ENCODE measurements around the gene TRPV3. TPM values are rescaled to one million over a fixed set of nuclear protein-coding genes. Genes with fewer than 3 reads are reported as not detected.
A peak's percentile ranks its signal among the peaks of the same experiment; 100 is the strongest.

TRPV3 gene
- total RNA-seq, 1 donor from 2014 or later = 0.16 TPM

DNA sequence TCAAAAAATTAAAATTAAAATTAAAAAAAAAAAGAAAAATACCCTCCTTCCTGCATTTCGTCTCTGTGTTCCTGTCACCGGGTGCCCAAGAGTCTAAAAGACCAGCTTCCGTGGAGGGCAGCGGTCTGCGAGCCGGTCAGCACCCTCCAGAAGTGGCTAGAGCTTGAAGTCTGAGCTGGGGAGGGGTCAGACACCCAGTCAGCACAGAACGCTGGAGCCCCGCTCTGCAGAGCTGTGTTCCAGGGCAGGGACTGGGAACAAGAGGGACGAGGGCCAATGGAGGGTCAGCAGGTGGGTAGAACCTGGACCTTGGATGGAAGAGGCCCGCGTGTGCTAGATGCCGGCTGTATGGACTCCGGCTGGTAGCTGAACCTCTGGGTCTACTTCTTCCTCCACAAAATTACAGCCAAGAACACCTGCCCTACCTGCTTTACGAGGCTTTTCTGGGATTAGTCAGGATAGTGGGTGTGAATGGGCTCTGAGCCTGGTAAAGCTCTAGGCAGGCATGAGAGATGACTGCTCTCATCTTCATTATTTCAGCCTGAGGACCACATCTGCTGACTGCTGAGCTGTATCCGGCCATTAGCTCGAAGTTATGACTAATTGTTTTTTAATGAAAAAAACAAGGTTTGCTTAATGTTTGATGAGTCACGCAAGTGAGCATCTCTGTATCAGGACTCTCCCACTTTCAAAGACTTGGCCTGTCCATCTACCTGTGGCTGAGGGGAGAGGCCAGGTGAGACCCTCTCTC lies 45.7 kb upstream of the TRPV3 start:
- Histone ChIP-seq H4K20me1 (ENCODE audit: insufficient read depth, low read length) (peaks cover 8% of the 10 kb centered on the region), H3K9me3 (ENCODE audit: insufficient read depth, low read depth, low read length) (no peaks in the 10 kb centered on the region), H3K27ac (ENCODE audit: low read depth, low read length) (no peak overlapping the region), H3K79me2 (ENCODE audit: insufficient read depth, low read length) (no peaks in the 10 kb centered on the region), H2AFZ (ENCODE audit: low read depth, low read length) (no peak overlapping the region), H3K4me3 (ENCODE audit: insufficient read depth, low read depth, low read length) (no peak overlapping the region), H3K9ac (ENCODE audit: low read length) (no peak overlapping the region), H3K4me2 (ENCODE audit: low read length) (no peak overlapping the region), H3K4me1 (ENCODE audit: insufficient read depth, low read length) (peaks cover 8% of the 10 kb centered on the region), H3K36me3 (ENCODE audit: insufficient read depth, low read length) (no peaks in the 10 kb centered on the region), H3K27me3 (ENCODE audit: insufficient read depth, low read length) (no peaks in the 10 kb centered on the region)
- no peaks in the 10 kb centered on the region for H3K9me3 Mint-ChIP-seq (ENCODE audit: unreplicated experiment)
- H3K4me3 Mint-ChIP-seq (ENCODE audit: unreplicated experiment) = no peak overlapping the region
- DNase-seq (ENCODE audit: low read depth) (peak; percentile 63), FAIRE-seq (no peak)
- H3K27me3 Mint-ChIP-seq (ENCODE audit: low read depth, unreplicated experiment) = no peaks in the 10 kb centered on the region
- H3K27ac Mint-ChIP-seq (ENCODE audit: unreplicated experiment) = no peak overlapping the region
- H3K4me1 Mint-ChIP-seq (ENCODE audit: low read depth, unreplicated experiment) = no peaks in the 10 kb centered on the region
- TF ChIP-seq, protein P1, sequence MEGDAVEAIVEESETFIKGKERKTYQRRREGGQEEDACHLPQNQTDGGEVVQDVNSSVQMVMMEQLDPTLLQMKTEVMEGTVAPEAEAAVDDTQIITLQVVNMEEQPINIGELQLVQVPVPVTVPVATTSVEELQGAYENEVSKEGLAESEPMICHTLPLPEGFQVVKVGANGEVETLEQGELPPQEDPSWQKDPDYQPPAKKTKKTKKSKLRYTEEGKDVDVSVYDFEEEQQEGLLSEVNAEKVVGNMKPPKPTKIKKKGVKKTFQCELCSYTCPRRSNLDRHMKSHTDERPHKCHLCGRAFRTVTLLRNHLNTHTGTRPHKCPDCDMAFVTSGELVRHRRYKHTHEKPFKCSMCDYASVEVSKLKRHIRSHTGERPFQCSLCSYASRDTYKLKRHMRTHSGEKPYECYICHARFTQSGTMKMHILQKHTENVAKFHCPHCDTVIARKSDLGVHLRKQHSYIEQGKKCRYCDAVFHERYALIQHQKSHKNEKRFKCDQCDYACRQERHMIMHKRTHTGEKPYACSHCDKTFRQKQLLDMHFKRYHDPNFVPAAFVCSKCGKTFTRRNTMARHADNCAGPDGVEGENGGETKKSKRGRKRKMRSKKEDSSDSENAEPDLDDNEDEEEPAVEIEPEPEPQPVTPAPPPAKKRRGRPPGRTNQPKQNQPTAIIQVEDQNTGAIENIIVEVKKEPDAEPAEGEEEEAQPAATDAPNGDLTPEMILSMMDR (IDR thresholded peaks at IDR 0.05; ENCODE audit: insufficient read depth, low read depth, low read length) = no peak
- no peak for TF ChIP-seq EZH2 (IDR thresholded peaks at IDR 0.05; ENCODE audit: insufficient read depth, low read length)
- H3K36me3 Mint-ChIP-seq (ENCODE audit: low read depth, unreplicated experiment) = peaks cover 18% of the 10 kb centered on the region

DNA sequence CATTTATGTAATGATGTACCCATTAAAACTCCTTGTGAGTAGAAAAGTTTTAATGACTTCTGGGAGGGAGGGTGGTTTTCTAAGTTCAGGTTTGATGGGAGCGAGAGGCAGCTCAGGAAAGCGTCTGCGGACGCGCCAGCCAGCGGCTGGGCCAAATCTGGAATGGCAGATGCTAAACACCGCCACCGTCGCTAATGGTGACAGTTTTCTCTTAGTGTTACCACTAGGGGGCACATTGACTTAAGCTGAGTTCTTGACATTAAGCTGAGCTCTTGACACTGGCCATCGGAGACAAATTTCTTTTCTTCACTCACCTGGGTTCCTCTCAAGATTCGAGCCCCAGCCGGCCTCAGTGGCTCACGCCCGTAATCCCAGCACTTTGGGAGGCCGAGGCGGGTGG lies 44.9 kb upstream of the TRPV3 start:
- TF ChIP-seq, protein P1 (IDR thresholded peaks at IDR 0.05; ENCODE audit: insufficient read depth, low read depth, low read length) = peak; percentile 9
- TF ChIP-seq EZH2 (IDR thresholded peaks at IDR 0.05; ENCODE audit: insufficient read depth, low read length) = no peak
- H3K4me2 ChIP-seq (ENCODE audit: low read length) = no peak overlapping the region
- H3K27ac Mint-ChIP-seq (ENCODE audit: unreplicated experiment) = no peak overlapping the region
- H3K9me3 Mint-ChIP-seq (ENCODE audit: unreplicated experiment) = no peaks in the 10 kb centered on the region
- H3K27ac ChIP-seq (ENCODE audit: low read depth, low read length) = no peak overlapping the region
- H3K4me3 ChIP-seq (ENCODE audit: insufficient read depth, low read depth, low read length) = no peak overlapping the region
- no peak for DNase-seq (ENCODE audit: low read depth)
- no peaks in the 10 kb centered on the region for H3K27me3 ChIP-seq (ENCODE audit: insufficient read depth, low read length)
- no peak overlapping the region for H3K9ac ChIP-seq (ENCODE audit: low read length)
- H3K36me3 ChIP-seq (ENCODE audit: insufficient read depth, low read length) = no peaks in the 10 kb centered on the region
- H3K4me1 ChIP-seq (ENCODE audit: insufficient read depth, low read length) = peaks cover 8% of the 10 kb centered on the region
- no peak overlapping the region for H2AFZ ChIP-seq (ENCODE audit: low read depth, low read length)
- peaks cover 8% of the 10 kb centered on the region for H4K20me1 ChIP-seq (ENCODE audit: insufficient read depth, low read length)
- no peaks in the 10 kb centered on the region for H3K4me1 Mint-ChIP-seq (ENCODE audit: low read depth, unreplicated experiment)
- no peaks in the 10 kb centered on the region for H3K9me3 ChIP-seq (ENCODE audit: insufficient read depth, low read depth, low read length)
- no peaks in the 10 kb centered on the region for H3K27me3 Mint-ChIP-seq (ENCODE audit: low read depth, unreplicated experiment)
- no peak for FAIRE-seq
- no peak overlapping the region for H3K4me3 Mint-ChIP-seq (ENCODE audit: unreplicated experiment)
- H3K79me2 ChIP-seq (ENCODE audit: insufficient read depth, low read length) = no peaks in the 10 kb centered on the region
- H3K36me3 Mint-ChIP-seq (ENCODE audit: low read depth, unreplicated experiment) = peaks cover 15% of the 10 kb centered on the region

DNA sequence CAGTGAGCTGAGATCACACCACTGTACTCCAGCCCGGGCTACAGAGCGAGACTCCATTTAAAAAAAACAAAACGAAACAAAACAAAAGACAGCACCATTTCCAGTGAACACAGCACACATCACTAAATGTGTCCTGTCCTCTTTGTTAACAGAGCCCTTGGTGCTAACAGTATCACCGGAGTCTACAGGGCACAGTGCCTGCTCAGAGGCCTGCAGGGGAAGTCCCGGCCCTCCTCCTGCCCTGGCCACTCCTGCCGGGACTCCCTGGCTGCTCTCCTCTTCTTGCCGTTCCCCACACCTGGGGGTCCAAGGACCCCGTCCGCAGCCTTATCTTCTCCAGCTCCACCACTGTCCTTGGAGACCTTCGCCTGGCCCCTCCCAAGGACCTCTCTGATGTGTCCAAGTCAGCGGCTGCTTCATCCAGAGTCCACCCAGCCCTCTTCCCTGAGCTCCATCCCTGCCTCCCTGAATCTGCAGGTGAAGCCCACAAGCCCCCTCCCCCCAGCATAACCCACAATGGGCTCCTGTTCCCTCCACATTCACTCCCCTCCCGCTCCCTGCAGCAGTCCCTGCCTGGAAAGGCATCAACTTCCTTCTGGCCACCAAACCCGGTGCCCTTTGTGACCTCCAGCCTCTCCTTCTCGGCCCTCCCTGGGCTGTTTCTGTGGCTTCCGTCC lies 43.1 kb upstream of the TRPV3 start:
- Mint-ChIP-seq H3K27me3 (ENCODE audit: low read depth, unreplicated experiment) (no peaks in the 10 kb centered on the region), H3K9me3 (ENCODE audit: unreplicated experiment) (no peaks in the 10 kb centered on the region), H3K4me3 (ENCODE audit: unreplicated experiment) (no peak overlapping the region), H3K27ac (ENCODE audit: unreplicated experiment) (no peak overlapping the region), H3K4me1 (ENCODE audit: low read depth, unreplicated experiment) (no peaks in the 10 kb centered on the region), H3K36me3 (ENCODE audit: low read depth, unreplicated experiment) (peaks cover 20% of the 10 kb centered on the region)
- H3K9me3 ChIP-seq (ENCODE audit: insufficient read depth, low read depth, low read length) = no peaks in the 10 kb centered on the region
- H3K4me2 ChIP-seq (ENCODE audit: low read length) = no peak overlapping the region
- DNase-seq (ENCODE audit: low read depth) = no peak
- no peak overlapping the region for H3K9ac ChIP-seq (ENCODE audit: low read length)
- peaks cover 8% of the 10 kb centered on the region for H3K4me1 ChIP-seq (ENCODE audit: insufficient read depth, low read length)
- no peak overlapping the region for H2AFZ ChIP-seq (ENCODE audit: low read depth, low read length)
- no peaks in the 10 kb centered on the region for H3K36me3 ChIP-seq (ENCODE audit: insufficient read depth, low read length)
- TF ChIP-seq EZH2 (IDR thresholded peaks at IDR 0.05; ENCODE audit: insufficient read depth, low read length) = no peak
- TF ChIP-seq, protein P1 (IDR thresholded peaks at IDR 0.05; ENCODE audit: insufficient read depth, low read depth, low read length) = no peak
- H3K27me3 ChIP-seq (ENCODE audit: insufficient read depth, low read length) = no peaks in the 10 kb centered on the region
- H3K79me2 ChIP-seq (ENCODE audit: insufficient read depth, low read length) = no peaks in the 10 kb centered on the region
- no peak overlapping the region for H3K4me3 ChIP-seq (ENCODE audit: insufficient read depth, low read depth, low read length)
- peaks cover 8% of the 10 kb centered on the region for H4K20me1 ChIP-seq (ENCODE audit: insufficient read depth, low read length)
- H3K27ac ChIP-seq (ENCODE audit: low read depth, low read length) = no peak overlapping the region
- FAIRE-seq = no peak

All from astrocyte (in vitro differentiated cells and primary cell).